ENCODE data around the gene DNAH5.

DNA sequence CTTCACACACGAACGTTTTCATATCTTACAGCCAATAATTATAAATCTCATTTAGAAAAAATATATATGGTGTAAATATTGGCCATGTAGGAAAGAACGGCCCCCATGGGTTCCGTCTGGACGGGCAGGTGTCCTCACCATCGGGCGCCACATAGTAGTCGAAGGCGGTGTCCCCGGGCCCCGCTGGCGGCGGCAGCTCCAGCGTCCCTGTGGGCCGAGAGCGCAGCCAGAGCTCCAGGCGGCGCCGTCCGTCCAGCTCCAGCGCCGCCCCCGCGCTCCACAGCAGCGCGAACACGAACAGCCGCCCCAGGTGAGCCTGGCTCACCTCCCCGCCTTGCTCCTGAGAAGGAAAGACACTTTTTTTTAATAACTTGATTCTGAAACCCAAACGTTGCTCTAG lies 134.6 kb downstream of the DNAH5 start:
- TF ChIP-seq, protein P1, sequence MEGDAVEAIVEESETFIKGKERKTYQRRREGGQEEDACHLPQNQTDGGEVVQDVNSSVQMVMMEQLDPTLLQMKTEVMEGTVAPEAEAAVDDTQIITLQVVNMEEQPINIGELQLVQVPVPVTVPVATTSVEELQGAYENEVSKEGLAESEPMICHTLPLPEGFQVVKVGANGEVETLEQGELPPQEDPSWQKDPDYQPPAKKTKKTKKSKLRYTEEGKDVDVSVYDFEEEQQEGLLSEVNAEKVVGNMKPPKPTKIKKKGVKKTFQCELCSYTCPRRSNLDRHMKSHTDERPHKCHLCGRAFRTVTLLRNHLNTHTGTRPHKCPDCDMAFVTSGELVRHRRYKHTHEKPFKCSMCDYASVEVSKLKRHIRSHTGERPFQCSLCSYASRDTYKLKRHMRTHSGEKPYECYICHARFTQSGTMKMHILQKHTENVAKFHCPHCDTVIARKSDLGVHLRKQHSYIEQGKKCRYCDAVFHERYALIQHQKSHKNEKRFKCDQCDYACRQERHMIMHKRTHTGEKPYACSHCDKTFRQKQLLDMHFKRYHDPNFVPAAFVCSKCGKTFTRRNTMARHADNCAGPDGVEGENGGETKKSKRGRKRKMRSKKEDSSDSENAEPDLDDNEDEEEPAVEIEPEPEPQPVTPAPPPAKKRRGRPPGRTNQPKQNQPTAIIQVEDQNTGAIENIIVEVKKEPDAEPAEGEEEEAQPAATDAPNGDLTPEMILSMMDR (IDR thresholded peaks at IDR 0.05) = no peak
- no peak for TF ChIP-seq POLR2A (IDR thresholded peaks at IDR 0.05)
